IPS DF 4.7 (cell line): Measurements from ENCODE around the gene RAP1GAP2.
A peak's percentile ranks its signal among the peaks of the same experiment; 100 is the strongest.
"Not testable (repeated sequence)": the region's sequence is repeated elsewhere in the genome, so short reads cannot be mapped to it uniquely, and the experiment has no call there.

Experiments
- DNase-seq: peaks from one replicate; pipeline ENCODE4 v3.0.0-alpha.2; 2013; ENCODE audit warnings: low spot score; ENCODE audit errors: extremely low read depth

Gene RAP1GAP2

DNA sequence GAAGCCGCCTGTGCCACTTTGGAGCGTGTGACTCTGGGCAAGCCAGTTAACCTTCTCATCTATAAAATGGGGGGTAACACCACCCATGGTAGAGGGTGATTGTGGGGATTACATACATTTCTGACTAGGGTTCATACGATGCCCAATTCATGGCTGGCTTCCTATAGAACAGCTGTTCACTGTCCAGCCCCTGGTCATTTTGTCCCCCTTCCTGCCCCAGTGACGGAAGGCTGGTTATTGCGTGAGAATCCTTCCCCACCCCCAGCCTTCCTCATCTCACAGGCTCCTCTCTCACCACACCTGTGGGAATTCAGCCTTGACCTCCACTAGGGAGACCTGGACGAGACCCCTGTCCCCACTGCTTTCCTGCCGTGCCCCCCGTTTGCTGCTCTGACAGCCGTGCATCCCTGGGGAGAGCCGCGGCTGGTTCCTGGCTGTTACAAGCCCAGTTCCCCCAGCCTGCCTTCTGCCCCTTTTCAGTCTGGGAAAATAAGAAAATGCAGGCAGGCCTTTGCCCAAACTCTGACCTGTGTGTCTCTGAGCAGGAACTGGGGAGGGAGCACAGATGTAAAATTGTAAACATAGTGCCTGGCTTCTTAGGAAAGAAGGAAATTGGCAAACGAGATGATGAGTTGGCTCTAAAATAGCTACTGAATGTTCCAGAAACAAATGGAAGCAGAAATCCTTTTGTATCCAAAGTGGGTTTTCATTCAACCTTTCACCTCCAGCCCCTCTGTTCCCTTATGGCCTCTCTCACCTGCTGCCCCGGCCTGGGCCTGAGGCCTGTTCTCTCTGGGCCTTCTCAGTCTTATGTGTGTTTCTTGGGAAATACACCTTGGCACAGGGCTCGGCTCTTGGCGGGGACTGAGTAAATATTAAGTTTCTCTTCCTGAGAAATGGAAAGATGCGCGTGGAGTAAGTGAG is 199.9 kb downstream of the RAP1GAP2 start:
- DNase-seq, result no peak

DNA sequence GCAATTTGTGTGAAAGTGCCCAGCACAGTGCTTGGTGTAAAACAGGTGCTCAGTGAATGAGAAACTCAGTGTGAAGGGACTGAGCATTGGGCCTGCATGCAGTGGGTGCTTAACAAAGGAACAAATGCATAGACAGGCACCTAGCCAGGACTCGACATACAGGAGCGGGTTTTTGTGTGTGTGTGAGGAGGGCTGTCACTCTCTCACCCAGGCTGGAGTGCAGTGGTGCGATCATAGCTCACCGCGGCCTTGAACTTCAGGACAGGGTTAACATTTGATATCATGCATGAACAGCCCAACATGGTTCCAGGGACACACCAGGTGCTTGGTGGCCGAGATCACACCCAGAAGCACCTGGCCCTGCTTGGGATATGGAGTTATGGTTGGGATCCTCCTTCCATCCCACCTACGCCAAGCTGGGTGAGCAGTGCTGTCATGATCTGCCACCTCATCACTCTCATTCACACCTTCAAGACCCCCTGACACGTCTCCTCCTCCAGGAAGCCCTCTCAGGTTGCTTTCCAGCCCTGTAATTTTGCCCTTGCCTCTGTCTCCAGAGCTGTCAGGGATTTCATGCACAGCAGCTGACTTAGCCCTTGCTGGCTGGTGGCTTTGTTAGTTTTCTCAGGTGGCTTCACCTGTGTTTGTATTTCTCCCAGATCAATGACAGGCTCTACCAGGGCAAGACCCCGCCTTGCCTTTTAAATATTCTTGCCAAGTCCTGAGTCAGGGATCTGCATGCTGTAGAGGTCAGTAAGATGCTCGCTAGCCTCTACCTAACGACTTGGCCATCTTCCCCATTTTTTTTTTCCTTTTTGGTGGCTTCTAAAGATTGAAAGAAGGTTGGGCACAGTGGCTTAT is 200.8 kb downstream of the RAP1GAP2 start:
- DNase-seq, result no peak

DNA sequence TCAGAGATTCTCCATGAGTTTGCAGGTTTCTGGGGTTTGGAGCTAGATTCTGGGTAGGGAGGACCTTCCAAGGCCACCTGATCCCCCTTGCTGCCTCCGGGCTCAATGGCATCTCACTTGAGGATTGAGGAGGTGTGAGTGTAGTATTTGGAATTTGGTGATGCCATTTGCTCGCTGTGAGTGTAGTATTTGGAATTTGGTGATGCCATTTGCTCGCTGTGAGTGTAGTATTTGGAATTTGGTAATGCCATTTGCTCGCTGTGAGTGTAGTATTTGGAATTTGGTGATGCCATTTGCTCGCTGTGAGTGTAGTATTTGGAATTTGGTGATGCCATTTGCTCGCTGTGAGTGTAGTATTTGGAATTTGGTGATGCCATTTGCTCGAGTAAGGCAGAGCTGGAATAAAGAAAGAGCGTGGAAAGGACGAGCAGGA is 202.2 kb downstream of the RAP1GAP2 start:
- not testable (repeated sequence) for DNase-seq

DNA sequence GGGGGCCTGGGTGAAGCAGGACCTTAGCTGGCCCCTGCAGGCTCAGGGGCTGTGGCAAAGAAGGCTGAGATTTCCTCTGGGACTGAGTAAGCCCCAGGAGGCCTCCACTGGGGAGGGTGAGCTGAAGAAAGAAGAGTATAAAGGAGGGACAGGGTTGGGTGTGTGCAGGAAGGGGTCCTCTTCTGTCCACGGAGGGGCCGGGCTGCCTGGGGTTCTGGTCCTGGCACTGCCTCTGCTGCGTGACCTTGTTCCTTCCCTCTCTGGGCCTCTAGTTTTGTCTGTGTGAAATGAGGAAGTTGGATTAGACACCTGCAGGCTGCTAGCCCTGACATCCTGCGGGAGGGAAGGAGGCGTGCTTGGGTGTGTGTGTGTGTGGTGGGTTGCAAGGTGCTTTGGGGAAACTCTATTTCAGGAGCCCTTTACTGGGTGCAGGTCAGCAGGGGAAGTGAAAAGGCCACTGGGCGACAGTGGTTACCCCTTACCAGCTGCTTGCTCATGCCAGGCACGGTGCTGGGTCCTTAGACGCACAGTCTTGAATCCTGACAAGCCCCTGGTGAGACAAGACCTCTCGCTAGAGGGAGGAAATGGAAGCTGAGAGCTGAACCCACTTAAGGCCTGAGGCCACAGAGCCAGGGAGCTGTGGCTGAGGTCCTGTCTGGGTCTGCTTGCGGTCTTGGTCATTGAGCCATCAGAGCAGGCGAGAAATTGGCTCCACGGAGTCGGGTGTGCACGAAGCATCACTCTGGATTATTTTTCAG is 206.5 kb downstream of the RAP1GAP2 start:
- DNase-seq, result no peak

DNA sequence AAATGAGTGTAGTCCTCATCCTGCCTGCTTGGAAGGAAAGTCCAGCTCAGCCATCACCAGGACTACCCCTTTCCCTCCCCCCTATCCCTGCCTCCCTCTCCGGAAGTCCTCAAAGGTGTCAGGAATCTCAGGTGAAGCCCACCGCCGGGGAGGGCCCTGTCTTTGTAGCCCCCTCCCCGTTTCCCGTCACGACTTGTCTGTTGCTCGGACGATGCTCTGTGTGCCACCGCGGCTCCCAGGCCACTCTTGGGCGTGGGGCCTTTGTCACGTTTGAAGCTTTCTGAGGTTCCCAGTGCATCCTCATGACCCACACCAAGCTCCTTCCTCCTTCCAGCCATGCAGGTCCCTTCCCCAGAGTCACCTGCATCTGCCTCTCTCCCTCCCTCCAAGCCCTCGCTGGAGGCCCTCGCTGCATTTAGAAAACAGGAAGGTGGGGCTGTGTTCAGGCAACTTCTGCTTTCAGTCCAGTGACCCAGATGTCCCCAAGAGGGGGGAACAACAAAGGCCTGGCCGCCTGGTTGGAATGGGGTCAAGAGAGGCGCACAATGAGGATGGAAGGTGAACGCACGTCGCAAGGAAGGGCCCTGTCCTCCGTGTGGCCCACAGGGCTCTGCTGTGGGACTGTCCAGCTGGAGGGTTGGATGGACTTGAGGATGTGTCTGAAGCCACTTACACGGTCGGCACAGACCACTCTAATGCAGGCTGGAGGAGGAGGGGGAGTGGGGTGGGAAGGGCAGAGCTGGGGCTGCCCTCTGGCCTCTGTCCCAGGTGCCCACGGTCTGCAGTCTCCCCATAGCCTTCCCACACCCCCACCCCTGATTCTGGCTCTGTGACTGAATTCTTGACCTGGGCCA is 207.3 kb downstream of the RAP1GAP2 start:
- no peak for DNase-seq

DNA sequence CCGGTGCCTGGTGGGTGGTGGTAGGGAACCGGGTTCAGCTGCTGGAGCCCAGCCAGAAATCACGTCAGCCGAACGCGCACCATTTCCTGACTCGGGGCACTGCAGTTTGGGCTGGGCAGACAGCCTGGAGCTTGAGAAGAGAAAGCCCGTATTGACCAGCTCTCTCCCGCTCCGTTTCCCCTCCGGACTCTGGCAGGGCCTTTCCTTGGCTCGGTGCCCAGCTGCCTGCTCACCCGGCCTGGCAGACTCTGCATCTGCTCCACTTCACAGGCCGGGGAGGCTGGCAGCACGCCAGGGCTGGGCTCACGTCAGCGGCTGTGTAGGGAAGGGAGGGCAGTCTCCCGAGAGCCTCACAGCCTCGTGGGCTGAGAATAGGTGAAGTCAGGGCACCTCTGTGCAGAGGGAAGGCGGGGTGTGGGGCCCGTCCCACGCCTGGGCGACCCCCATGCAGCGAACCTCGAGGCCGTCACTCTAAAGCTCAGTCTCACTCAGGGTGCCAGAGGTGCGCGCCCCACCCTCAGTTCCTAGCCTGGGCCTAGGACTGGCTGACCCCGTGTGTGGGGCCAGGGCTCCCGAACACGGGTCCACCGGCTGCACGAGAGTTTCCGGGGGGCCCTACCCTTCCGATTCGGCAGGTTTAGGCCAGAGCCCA is 208.0 kb downstream of the RAP1GAP2 start:
- no peak for DNase-seq

DNA sequence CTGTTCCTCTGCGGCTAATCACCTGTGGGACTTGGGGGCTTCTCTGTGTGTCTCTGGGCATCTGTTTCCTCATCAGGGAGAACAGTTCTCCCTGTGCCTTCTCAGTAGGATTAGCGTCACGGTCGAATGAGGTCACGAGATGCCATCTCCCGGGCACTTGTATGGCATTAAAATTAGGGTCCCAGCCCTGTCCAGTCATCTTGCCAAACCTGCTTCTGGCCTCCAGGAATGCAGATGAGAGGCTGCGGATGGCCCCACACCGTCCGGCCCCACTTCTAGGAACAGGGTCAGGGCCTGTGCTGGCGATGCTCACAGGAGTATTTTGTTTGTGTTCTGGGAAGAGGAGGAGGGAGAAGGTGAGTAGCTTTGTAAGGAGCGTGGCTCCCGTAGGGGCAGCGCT is 208.7 kb downstream of the RAP1GAP2 start:
- DNase-seq, result no peak

DNA sequence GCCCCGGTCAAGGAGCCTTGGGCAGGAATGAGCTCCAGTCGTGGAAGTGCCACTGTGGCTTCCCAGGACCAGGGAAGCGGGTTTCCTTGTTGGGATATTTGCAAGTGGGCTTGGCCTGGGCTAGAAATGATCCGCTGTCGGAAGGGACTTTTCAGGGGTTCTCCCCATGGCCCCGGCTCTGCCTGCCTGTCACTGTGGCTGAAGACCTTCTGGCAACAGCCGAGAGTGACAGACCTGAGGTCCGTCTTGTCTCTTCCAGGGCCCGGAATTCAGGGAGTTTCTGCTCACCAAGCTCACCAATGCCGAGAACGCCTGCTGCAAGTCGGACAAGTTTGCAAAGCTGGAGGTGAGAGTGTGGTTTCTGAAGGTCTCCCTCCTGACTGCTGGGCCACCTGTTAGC is 209.5 kb downstream of the RAP1GAP2 start:
- DNase-seq, result no peak

DNA sequence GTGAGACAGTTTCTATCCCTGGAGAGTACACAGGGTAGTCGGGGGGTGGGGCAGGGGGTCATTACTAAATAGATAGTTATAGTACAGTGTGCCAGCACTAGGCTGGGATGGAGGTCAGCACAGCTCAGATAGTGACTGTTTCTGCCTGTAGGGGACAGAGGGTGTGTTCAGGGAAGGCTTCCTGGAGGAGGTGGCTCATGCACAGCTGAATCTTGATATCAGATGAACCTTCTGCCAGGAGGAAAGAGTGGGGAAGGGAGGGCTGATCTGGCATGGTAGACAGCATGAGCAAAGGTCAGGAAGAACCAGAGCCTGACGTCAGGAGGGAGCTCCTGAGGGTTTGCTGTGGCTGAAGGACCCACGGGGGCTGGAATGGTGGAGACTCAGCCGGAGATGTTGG is 210.6 kb downstream of the RAP1GAP2 start:
- DNase-seq, result no peak

DNA sequence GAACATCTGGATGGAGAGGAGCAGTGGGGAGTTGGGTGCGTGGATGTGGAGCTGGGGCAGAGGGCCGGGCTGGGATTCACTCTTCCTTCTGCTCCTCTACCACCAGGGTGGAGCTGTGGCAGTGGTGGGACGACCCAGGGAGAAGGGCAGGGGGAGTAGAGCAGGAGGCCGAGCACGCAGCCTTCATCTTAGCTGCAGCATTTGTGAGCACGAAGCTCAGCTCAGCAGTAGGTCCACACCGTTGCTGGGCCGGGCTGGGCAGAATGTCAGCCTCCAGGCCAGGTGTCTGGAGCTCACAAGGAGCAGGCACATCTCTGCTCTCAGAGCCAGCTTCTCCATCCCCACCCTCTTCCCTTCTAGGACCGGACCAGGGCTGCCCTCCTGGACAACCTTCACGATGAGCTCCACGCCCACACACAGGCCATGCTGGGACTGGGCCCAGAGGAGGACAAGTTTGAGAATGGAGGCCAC is 211.4 kb downstream of the RAP1GAP2 start:
- no peak for DNase-seq

DNA sequence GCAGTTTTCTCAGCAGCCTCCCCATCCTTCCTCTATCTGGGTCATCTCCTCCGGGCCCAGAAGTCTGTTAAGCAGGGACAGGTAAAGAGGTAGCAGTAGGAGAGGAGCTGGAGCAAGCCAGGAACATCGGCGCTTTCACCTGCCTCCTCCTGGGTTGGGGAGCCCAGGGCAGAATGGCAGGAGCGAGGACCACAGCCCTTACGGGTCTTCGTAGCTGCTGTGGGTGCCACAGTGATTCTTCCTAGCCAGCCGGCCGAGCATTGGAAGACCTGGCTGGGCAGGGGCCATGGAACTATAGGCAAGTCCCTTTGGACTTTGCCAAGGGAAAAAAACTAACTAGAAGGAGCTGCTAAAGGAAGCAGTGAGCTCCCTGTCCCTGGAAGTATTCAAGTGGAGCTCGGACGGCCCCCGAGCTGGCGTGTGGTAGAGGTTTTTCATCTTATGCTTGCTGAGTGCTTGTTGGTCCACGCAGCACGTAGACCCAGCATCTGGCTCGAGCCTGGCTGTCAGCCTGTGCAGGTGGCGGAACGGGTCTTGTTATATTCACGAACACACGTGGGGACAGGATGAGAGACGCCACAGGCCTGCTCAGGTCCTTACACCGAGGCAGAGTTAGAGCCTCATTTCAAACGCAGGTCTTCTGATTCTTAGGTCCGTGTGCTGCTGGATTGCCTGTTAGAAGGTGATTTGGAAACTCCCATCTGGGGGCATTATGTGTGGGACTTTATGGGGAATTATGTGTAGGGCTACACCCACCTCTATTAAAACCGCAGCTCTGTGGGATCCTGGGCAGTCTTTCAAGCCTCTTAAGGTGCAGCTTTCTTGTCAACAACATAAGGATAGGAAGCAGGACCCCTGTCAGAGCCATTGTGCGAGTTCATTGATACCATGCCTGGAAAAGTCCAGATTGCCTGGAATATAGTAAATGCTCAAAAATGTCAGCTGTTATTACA is 212.4 kb downstream of the RAP1GAP2 start:
- no peak for DNase-seq

DNA sequence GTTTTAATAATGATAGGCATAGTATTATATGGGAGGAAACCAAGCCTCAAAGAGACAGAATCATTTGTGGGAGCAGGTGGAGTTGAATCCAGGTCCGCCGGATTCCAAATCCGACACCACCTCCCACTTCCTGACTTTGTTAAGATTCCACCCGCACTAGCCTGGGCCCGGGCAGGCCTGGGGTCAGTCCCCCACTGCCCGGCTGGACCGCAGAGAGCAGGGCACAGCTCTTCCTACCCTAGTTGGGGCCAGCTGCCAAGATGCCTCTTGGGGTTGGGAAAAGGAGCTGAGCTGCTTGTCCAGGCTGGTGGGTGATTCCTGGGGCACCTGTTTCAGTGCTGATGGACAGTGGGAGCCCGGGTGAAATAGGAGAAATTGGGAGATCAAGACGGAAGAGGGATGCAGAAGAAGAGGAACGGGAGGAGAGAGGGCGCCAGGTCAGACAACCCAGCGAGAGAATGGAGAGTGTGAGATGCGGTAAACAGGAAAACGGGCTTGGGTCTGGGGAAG is 213.2 kb downstream of the RAP1GAP2 start:
- no peak for DNase-seq

DNA sequence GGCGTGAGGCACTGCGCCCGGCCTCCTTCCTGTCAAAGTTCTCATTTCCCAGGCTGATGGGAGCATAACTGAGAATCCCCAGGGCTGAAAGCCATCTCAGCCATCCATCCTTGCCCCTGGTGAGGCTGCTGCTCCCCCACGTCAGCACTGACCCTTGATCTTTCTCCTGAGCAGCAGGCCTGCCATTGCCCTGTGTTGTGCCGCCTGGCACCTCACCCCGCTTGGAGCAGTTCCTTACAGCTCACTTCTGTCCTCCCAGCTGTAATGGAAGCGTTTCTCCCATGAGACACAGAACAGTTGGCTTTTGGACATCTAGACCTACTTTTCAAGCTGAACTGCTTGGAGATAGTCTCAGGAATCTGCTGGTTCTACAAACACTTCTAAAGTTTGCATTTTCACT is 215.7 kb downstream of the RAP1GAP2 start:
- no peak for DNase-seq

DNA sequence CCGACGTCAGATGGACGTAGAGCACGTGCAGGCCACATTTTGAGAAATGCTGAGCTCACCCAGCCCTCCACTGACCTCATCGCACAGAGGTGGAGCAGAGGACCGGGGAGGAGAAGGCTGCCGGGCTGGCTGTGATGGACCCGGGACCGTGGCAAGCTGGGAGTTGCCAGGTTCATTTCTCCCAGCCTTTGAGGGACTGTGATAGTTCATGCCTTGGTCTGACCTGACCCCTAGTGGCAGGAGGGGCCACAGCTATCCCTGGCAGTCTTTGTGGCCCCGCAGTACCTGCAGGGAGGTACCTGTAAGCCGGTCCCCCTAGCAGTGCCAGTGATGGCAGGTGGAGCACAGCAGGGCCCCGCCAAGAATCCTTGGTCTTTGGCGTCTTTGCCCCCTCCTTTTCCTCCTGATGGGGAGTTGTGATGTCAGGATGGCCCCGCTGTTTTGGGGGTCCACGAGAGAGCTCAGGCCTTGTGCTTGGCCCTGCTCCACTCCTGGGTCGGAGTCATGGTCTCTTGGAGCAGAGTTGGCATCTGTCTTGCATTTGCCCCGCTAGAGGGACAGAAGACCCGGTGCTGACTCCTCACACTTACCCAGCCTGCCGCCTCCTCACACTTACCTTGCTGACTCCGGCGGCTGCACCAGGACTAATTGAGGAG is 216.8 kb downstream of the RAP1GAP2 start:
- peak; percentile 30 for DNase-seq

DNA sequence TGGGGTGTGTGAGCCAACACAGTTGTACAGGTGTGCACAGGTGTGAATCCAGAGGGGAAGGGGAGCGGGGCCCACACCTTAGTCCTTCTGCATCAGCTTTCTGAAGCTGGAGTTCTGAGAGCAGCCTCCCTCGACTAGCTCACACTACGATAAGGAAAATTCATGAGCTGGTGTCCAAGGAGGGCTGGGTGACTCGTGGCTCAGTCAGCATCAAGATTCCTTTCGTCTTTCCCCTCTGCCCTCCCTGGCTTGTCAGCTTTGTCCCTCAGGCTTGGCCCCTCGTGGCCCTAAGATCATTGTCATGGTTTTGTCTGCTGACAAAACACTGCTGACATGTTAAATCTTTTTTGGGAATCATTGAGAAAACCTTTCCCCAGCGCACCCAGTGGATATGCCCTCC is 219.7 kb downstream of the RAP1GAP2 start:
- DNase-seq, result no peak

DNA sequence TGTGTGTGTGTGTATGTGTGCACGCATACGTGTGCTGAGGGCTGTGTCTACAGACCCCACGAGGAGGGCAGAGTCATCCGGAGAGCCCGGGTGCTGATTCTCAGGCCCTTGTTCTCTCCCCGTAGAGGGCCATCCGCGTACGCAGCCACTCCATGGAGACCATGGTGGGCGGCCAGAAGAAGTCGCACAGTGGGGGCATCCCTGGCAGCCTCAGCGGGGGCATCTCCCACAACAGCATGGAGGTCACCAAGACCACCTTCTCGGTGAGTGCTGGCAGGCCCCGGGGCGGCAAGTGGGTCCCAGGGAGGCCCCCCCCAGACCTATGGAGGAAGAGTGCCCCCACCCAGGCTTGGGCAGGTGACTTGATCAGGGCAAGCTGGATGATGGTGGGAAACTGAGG is 221.7 kb downstream of the RAP1GAP2 start:
- DNase-seq, result no peak

DNA sequence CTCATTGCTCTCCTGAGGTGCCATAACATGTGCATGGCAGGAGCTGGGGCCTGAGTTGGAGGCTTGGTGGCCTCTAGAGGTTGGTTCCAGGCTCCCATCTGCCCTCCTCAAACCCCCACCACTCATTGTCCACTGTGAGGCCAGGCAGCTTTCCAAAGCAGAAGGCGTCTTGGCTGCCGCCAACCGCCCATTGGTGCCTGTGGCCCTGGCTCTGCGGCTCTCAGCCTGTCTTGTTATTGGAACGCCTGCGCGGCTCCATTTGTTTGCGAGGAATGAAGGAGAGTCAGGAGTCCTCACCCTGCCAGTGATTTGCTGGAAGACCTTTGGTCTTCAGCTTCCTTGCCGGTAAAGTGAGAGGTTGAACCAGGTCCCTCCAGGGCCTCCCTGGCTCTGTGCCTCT is 223.5 kb downstream of the RAP1GAP2 start:
- DNase-seq, result no peak

DNA sequence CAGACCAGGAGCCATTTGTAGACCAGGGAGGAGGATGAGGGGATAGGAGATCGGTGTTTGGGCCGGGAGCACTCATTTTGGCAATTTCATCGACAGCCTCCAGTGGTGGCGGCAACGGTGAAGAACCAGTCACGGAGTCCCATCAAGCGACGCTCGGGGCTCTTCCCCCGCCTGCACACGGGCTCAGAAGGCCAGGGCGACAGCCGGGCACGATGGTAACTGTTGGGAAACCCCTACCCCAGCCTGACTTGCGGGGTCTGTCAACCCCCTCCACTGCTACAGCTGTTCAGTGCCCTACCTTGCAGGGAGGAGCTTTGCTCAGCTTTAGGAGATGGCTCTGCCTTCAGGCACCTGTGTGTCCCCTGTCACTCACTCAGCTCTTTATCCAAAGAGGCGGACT is 224.1 kb downstream of the RAP1GAP2 start:
- no peak for DNase-seq
